A673 (cell line): ENCODE results near the gene RGS3. TPM values are rescaled to one million over a fixed set of nuclear protein-coding genes. Genes with fewer than 3 reads are reported as not detected.

ENCODE experiments used
- BruUV-seq: library from RNA; stranded (reverse); fragments of 400-500 nt; replicated peaks from 2 replicates; lab custom pipeline; 2021; lab: Mats Ljungman, UMichigan
- CTCF ChIA-PET: fragments of 300-600 bp; sonication (Branson Sonifier 250); formaldehyde crosslinking; loops from one replicate; lab custom pipeline; 2022; ENCODE audit warnings: antibody characterized with exemption; lab: Charles Lee
- POLR2A ChIA-PET: fragments of 300-600 bp; sonication (Branson Sonifier 250); formaldehyde crosslinking; loops from one replicate; lab custom pipeline; 2022; ENCODE audit warnings: antibody characterized with exemption; ENCODE audit not compliant: low non-redundant PET; lab: Charles Lee
- DNase-seq: peaks from one replicate; pipeline ENCODE4 v3.0.0-alpha.2; 2015; ENCODE audit warnings: low spot score
- H3K27ac ChIP-seq: fragments of 200-600 bp; sonication (generic); 2 replicates; pipeline ENCODE4 v1.5.1; 2016; ENCODE audit warnings: mixed run types, low read depth, mild to moderate bottlenecking, mixed read lengths, antibody characterized with exemption, low read length; ENCODE audit not compliant: poor library complexity, severe bottlenecking
- H3K27me3 ChIP-seq: fragments of 200-600 bp; sonication (generic); replicated peaks from 2 replicates; pipeline ENCODE4 v1.6.1; 2017; ENCODE audit warnings: mixed run types, low read depth, mild to moderate bottlenecking, mixed read lengths, antibody characterized with exemption, low read length; ENCODE audit not compliant: insufficient read depth, poor library complexity
- H3K36me3 ChIP-seq: fragments of 200-600 bp; sonication (generic); 2 replicates; pipeline ENCODE4 v1.6.1; 2016; ENCODE audit warnings: mixed run types, mild to moderate bottlenecking, mixed read lengths, antibody characterized with exemption, low read length; ENCODE audit not compliant: insufficient read depth, poor library complexity, severe bottlenecking
- H3K4me1 ChIP-seq: fragments of 200-600 bp; sonication (generic); 2 replicates; pipeline ENCODE4 v1.6.1; 2017; ENCODE audit warnings: mixed run types, mild to moderate bottlenecking, mixed read lengths, antibody characterized with exemption, low read length; ENCODE audit not compliant: insufficient read depth, poor library complexity, severe bottlenecking
- H3K4me3 ChIP-seq: fragments of 200-600 bp; sonication (generic); 2 replicates; pipeline ENCODE4 v1.5.1; 2016; ENCODE audit warnings: low read depth, mixed run types, mild to moderate bottlenecking, mixed read lengths, low read length; ENCODE audit not compliant: poor library complexity, severe bottlenecking
- H3K9me3 ChIP-seq: fragments of 200-600 bp; sonication (generic); 2 replicates; pipeline ENCODE4 v1.6.1; 2016; ENCODE audit warnings: mixed run types, low read depth, mild to moderate bottlenecking, mixed read lengths, antibody characterized with exemption, low read length; ENCODE audit not compliant: poor library complexity, severe bottlenecking
- CTCF ChIP-seq: fragments of 300-800, 200-600 bp; sonication (generic); conservative IDR thresholded peaks from 2 replicates; pipeline ENCODE4 v1.5.1; 2017; ENCODE audit warnings: low read depth, mild to moderate bottlenecking, antibody characterized with exemption, low read length, moderate library complexity, mixed read lengths
- EZH2 ChIP-seq: fragments of 200-600 bp; sonication (generic); IDR thresholded peaks from 2 replicates; pipeline ENCODE4 v1.6.1; 2017; ENCODE audit warnings: borderline replicate concordance, low read depth, mild to moderate bottlenecking, mixed read lengths, antibody characterized with exemption, low read length; ENCODE audit not compliant: poor library complexity, severe bottlenecking
- intact Hi-C: fragments of 100-400 bp; cut with micrococcal nuclease; formaldehyde crosslinking; loops from one replicate; pipeline ENCODE4 v1.10.0; 2022; ENCODE audit not compliant: unreplicated experiment
- total RNA-seq: library from RNA; stranded (reverse); gene quantifications from 2 replicates; pipeline ENCODE4 v1.2.3, GENCODE V29; 2021

The RGS3 gene
- total RNA-seq, 1 experiment from 2014 or later: 19.2 TPM

- POLR2A ChIA-PET: no interaction called here
- no peak overlapping the region for H3K4me3 ChIP-seq
- BruUV-seq: no TSS peak
- no peaks in the 10 kb centered on the region for H3K4me1 ChIP-seq
- no peaks in the 10 kb centered on the region for H3K9me3 ChIP-seq
- no peaks in the 10 kb centered on the region for H3K27me3 ChIP-seq
- intact Hi-C loops: no loop called here
- TF ChIP-seq CTCF (no peak), EZH2 (no peak)
- H3K27ac ChIP-seq: no peak overlapping the region
- CTCF ChIA-PET: no interaction called here
- no peak for DNase-seq
- H3K36me3 ChIP-seq: no peaks in the 10 kb centered on the region
Measured at GRCh38 chr9:113577525-113578261, 114.2 kb downstream of the RGS3 start.

GRCh38 chr9:113578279-113578865 is 114.8 kb downstream of the RGS3 start:
- intact Hi-C loops: no loop called here
- Histone ChIP-seq H3K9me3 (no peaks in the 10 kb centered on the region), H3K27me3 (no peaks in the 10 kb centered on the region), H3K4me3 (no peak overlapping the region), H3K36me3 (no peaks in the 10 kb centered on the region), H3K4me1 (no peaks in the 10 kb centered on the region), H3K27ac (no peak overlapping the region)
- ChIA-PET POLR2A (no interaction called here), CTCF (no interaction called here)
- DNase-seq: no peak
- TF ChIP-seq EZH2 (no peak), CTCF (no peak)
- no TSS peak for BruUV-seq

GRCh38 chr9:113578882-113579282 is 115.4 kb downstream of the RGS3 start:
- H3K4me3 ChIP-seq: no peak overlapping the region
- intact Hi-C loops: no loop called here
- H3K27me3 ChIP-seq: no peaks in the 10 kb centered on the region
- no peak for DNase-seq
- ChIA-PET CTCF (no interaction called here), POLR2A (no interaction called here)
- H3K9me3 ChIP-seq: no peaks in the 10 kb centered on the region
- no peaks in the 10 kb centered on the region for H3K36me3 ChIP-seq
- H3K27ac ChIP-seq: no peak overlapping the region
- BruUV-seq: no TSS peak
- TF ChIP-seq CTCF: no peak
- no peak for TF ChIP-seq EZH2
- H3K4me1 ChIP-seq: no peaks in the 10 kb centered on the region
